Neural cell (in vitro differentiated cells): ENCODE data around the gene RTN4R. TPM values are rescaled to one million over a fixed set of nuclear protein-coding genes. Genes with fewer than 3 reads are reported as not detected.

Experiments used
- H2AFZ ChIP-seq: fragments of 200-600, 300-800 bp; sonication (generic), shearing (Covaris generic); 2 replicates; pipeline ENCODE4 v1.6.0; 2014; ENCODE audit warnings: low read depth, mild to moderate bottlenecking, antibody characterized with exemption, low read length, moderate library complexity
- H3F3A ChIP-seq: fragments of 200-600 bp; shearing (Covaris generic); 2 replicates; pipeline ENCODE4 v1.6.1; 2016; ENCODE audit warnings: mild to moderate bottlenecking, moderate library complexity, mixed read lengths, antibody characterized with exemption, low read length; ENCODE audit not compliant: insufficient read depth, poor library complexity, severe bottlenecking
- H3K27ac ChIP-seq: fragments of 200-600, 300-800 bp; sonication (generic), shearing (Covaris generic); 2 replicates; pipeline ENCODE4 v1.5.1; 2014; ENCODE audit warnings: mild to moderate bottlenecking, low read length, moderate library complexity
- H3K27me3 ChIP-seq: fragments of 300-800, 200-600 bp; sonication (generic), shearing (Covaris generic); 2 replicates; pipeline ENCODE4 v1.6.0; 2014; ENCODE audit warnings: mild to moderate bottlenecking, low read depth, low read length, moderate library complexity; ENCODE audit not compliant: insufficient read depth
- H3K36me3 ChIP-seq: fragments of 300-800, 200-600 bp; sonication (generic), shearing (Covaris generic); 2 replicates; pipeline ENCODE4 v1.5.1; 2014; ENCODE audit warnings: mild to moderate bottlenecking, antibody characterized with exemption, low read length, moderate library complexity; ENCODE audit not compliant: insufficient read depth
- H3K4me2 ChIP-seq: fragments of 300-800, 200-600 bp; sonication (generic), shearing (Covaris generic); 2 replicates; pipeline ENCODE4 v1.6.0; 2014; ENCODE audit warnings: mild to moderate bottlenecking, low read length
- H3K4me3 ChIP-seq: fragments of 300-800, 200-600 bp; sonication (generic), shearing (Covaris generic); 2 replicates; pipeline ENCODE4 v1.5.1; 2014; ENCODE audit warnings: mild to moderate bottlenecking, low read length, moderate library complexity
- H3K79me2 ChIP-seq: fragments of 200-600 bp; shearing (Covaris generic); replicated peaks from 2 replicates; pipeline ENCODE4 v1.6.0; 2014; ENCODE audit warnings: mild to moderate bottlenecking, low read length, moderate library complexity; ENCODE audit not compliant: insufficient read depth
- H3K9ac ChIP-seq: fragments of 300-800, 200-600 bp; sonication (generic), shearing (Covaris generic); 2 replicates; pipeline ENCODE4 v1.6.1; 2016; ENCODE audit warnings: mild to moderate bottlenecking, low read length, mixed read lengths
- H3K9me2 ChIP-seq: fragments of 200-600 bp; shearing (Covaris generic); 2 replicates; pipeline ENCODE4 v1.6.1; 2016; ENCODE audit warnings: mild to moderate bottlenecking, low read length, mixed read lengths; ENCODE audit not compliant: insufficient read depth
- H3K9me3 ChIP-seq: fragments of 200-600, 300-800 bp; sonication (generic), shearing (Covaris generic); 2 replicates; pipeline ENCODE4 v1.6.1; 2016; ENCODE audit warnings: mild to moderate bottlenecking, mixed run types, low read length, moderate library complexity, mixed read lengths
- H4K20me1 ChIP-seq: fragments of 200-600 bp; shearing (Covaris generic); 2 replicates; pipeline ENCODE4 v1.6.1; 2016; ENCODE audit warnings: mild to moderate bottlenecking, mixed run types; ENCODE audit not compliant: insufficient read depth
- CTCF ChIP-seq: fragments of 450-650 bp; IDR thresholded peaks from 2 replicates; pipeline ENCODE4 v1.5.1; 2014; ENCODE audit warnings: antibody characterized with exemption, mild to moderate bottlenecking, moderate library complexity; ENCODE audit not compliant: poor library complexity, severe bottlenecking
- EP300 ChIP-seq: fragments of 450-650 bp; conservative IDR thresholded peaks from 2 replicates; pipeline ENCODE4 v1.6.1; 2014; ENCODE audit warnings: antibody characterized with exemption, mild to moderate bottlenecking, moderate library complexity; ENCODE audit not compliant: poor library complexity, severe bottlenecking
- EZH2 ChIP-seq: fragments of 200-600, 300-800 bp; shearing (Covaris generic), sonication (generic); IDR thresholded peaks from 2 replicates; pipeline ENCODE4 v1.6.1; 2014; ENCODE audit warnings: antibody characterized with exemption, low read length, borderline replicate concordance, mild to moderate bottlenecking; ENCODE audit not compliant: insufficient read depth, poor library complexity, severe bottlenecking
- MXI1 ChIP-seq: fragments of 450-650 bp; conservative IDR thresholded peaks from 2 replicates; pipeline ENCODE4 v1.6.1; 2014; ENCODE audit warnings: antibody characterized with exemption, mild to moderate bottlenecking; ENCODE audit not compliant: poor library complexity, severe bottlenecking
- POLR2AphosphoS5 ChIP-seq: IDR thresholded peaks from 2 replicates; pipeline ENCODE4 v1.6.1; 2012
- RAD21 ChIP-seq: fragments of 450-650 bp; conservative IDR thresholded peaks from 2 replicates; pipeline ENCODE4 v1.6.1; 2014; ENCODE audit warnings: antibody characterized with exemption, mild to moderate bottlenecking, moderate library complexity
- REST ChIP-seq: IDR thresholded peaks from 2 replicates; pipeline ENCODE4 v1.6.1; 2012; ENCODE audit warnings: borderline replicate concordance
- SMC3 ChIP-seq: fragments of 450-650 bp; conservative IDR thresholded peaks from 2 replicates; pipeline ENCODE4 v1.6.1; 2014; ENCODE audit warnings: antibody characterized with exemption, mild to moderate bottlenecking, moderate library complexity; ENCODE audit not compliant: poor library complexity
- TAF1 ChIP-seq: IDR thresholded peaks from 2 replicates; pipeline ENCODE4 v1.6.1; 2012; ENCODE audit warnings: low read depth
- polyA plus RNA-seq: library from polyadenylated mRNA; depleted of rRNA; stranded (reverse); fragments of >200 nt; gene quantifications from 2 replicates; pipeline ENCODE4 v1.2.3, GENCODE V29; 2014

Gene RTN4R
- polyA plus RNA-seq, 1 donor from 2014 or later, result 13.6 TPM

- Histone ChIP-seq H3K4me3 (no peak overlapping the region), H4K20me1 (no peaks in the 10 kb centered on the region), H3K9me3 (no peaks in the 10 kb centered on the region), H3K9me2 (no peaks in the 10 kb centered on the region), H3K9ac (no peak overlapping the region), H2AFZ (no peak overlapping the region), H3K27ac (no peak overlapping the region), H3F3A (no peaks in the 10 kb centered on the region), H3K4me2 (no peak overlapping the region), H3K36me3 (no peaks in the 10 kb centered on the region), H3K27me3 (no peaks in the 10 kb centered on the region), H3K79me2 (no peaks in the 10 kb centered on the region)
- TF ChIP-seq TAF1 (no peak), RAD21 (no peak), REST (no peak), POLR2AphosphoS5 (no peak), CTCF (no peak), MXI1 (no peak), EZH2 (no peak), EP300 (no peak), SMC3 (no peak)
These were observed 41.9 kb downstream of the RTN4R start for GRCh38 chr22:20226077-20226716.

- Histone ChIP-seq H3K27me3 (no peaks in the 10 kb centered on the region), H3K9ac (no peak overlapping the region), H4K20me1 (no peaks in the 10 kb centered on the region), H3K4me3 (no peak overlapping the region), H3K27ac (no peak overlapping the region), H3K9me2 (no peaks in the 10 kb centered on the region), H3K79me2 (no peaks in the 10 kb centered on the region), H3F3A (no peaks in the 10 kb centered on the region), H3K9me3 (no peaks in the 10 kb centered on the region), H3K4me2 (no peak overlapping the region), H2AFZ (no peak overlapping the region), H3K36me3 (no peaks in the 10 kb centered on the region)
- TF ChIP-seq POLR2AphosphoS5, result no peak
- no peak for TF ChIP-seq TAF1
- no peak for TF ChIP-seq EZH2
- TF ChIP-seq REST, result no peak
- no peak for TF ChIP-seq MXI1
- TF ChIP-seq RAD21, result no peak
- TF ChIP-seq EP300, result no peak
- no peak for TF ChIP-seq CTCF
- no peak for TF ChIP-seq SMC3
These were observed 42.5 kb downstream of the RTN4R start for GRCh38 chr22:20225693-20225966.
